HT-29 (cell line): Measurements from ENCODE around the gene CELF4. TPM values are rescaled to one million over a fixed set of nuclear protein-coding genes. Genes with fewer than 3 reads are reported as not detected.

ENCODE experiments used
- DNase-seq: peaks from one replicate; pipeline ENCODE4 v3.0.0-alpha.2; 2015; ENCODE audit warnings: low spot score
- total RNA-seq: library from RNA; depleted of rRNA; stranded (reverse); fragments of >200 nt; shearing (Covaris generic); gene quantifications from 2 replicates; pipeline ENCODE4 v1.2.3, GENCODE V29; 2014

CELF4 gene
- total RNA-seq, 1 experiment from 2014 or later, result not detected

GRCh38 chr18:37260367-37261093 lies 305.1 kb downstream of the CELF4 start:
- DNase-seq, result no peak

- DNase-seq, result no peak
Observed at GRCh38 chr18:37259711-37260110, 305.9 kb downstream of the CELF4 start.

- no peak for DNase-seq
Observed at GRCh38 chr18:37258819-37259218, 306.8 kb downstream of the CELF4 start.

GRCh38 chr18:37258131-37258530 lies 307.5 kb downstream of the CELF4 start:
- DNase-seq, result no peak

- no peak for DNase-seq
Observed at GRCh38 chr18:37254973-37255372, 310.6 kb downstream of the CELF4 start.

- DNase-seq, result no peak
Observed at GRCh38 chr18:37254236-37254754, 311.3 kb downstream of the CELF4 start.

GRCh38 chr18:37253394-37254235 lies 312.0 kb downstream of the CELF4 start:
- no peak for DNase-seq

- DNase-seq, result no peak
Observed at GRCh38 chr18:37252854-37253393, 312.7 kb downstream of the CELF4 start.

- DNase-seq, result no peak
Observed at GRCh38 chr18:37252342-37252741, 313.3 kb downstream of the CELF4 start.

- no peak for DNase-seq
Observed at GRCh38 chr18:37251679-37252078, 313.9 kb downstream of the CELF4 start.

- no peak for DNase-seq
Observed at GRCh38 chr18:37249895-37250618, 315.5 kb downstream of the CELF4 start.

- no peak for DNase-seq
Observed at GRCh38 chr18:37249171-37249886, 316.3 kb downstream of the CELF4 start.

GRCh38 chr18:37248281-37248680 lies 317.3 kb downstream of the CELF4 start:
- DNase-seq, result no peak

GRCh38 chr18:37247497-37248161 lies 318.0 kb downstream of the CELF4 start:
- no peak for DNase-seq

- no peak for DNase-seq
Observed at GRCh38 chr18:37246779-37247340, 318.7 kb downstream of the CELF4 start.

- no peak for DNase-seq
Observed at GRCh38 chr18:37244618-37245017, 321.0 kb downstream of the CELF4 start.

- no peak for DNase-seq
Observed at GRCh38 chr18:37243741-37244140, 321.9 kb downstream of the CELF4 start.

GRCh38 chr18:37242826-37243560 lies 322.6 kb downstream of the CELF4 start:
- no peak for DNase-seq

GRCh38 chr18:37242091-37242490 lies 323.5 kb downstream of the CELF4 start:
- DNase-seq, result no peak
